GM21717 (cell line): ENCODE data around the gene FBN2.

Experiments
- ATAC-seq: cut with Tn5 transposase; IDR thresholded peaks from one replicate; pipeline ENCODE4 v1.9.1; 2021; ENCODE audit warnings: mild to moderate bottlenecking, moderate library complexity; ENCODE audit not compliant: unreplicated experiment

The FBN2 gene

GRCh38 chr5:128263357-128263756, 274.7 kb downstream of the FBN2 start:
- ATAC-seq = no peak

- no peak for ATAC-seq
These were observed 275.1 kb downstream of the FBN2 start for GRCh38 chr5:128262911-128263310.

DNA sequence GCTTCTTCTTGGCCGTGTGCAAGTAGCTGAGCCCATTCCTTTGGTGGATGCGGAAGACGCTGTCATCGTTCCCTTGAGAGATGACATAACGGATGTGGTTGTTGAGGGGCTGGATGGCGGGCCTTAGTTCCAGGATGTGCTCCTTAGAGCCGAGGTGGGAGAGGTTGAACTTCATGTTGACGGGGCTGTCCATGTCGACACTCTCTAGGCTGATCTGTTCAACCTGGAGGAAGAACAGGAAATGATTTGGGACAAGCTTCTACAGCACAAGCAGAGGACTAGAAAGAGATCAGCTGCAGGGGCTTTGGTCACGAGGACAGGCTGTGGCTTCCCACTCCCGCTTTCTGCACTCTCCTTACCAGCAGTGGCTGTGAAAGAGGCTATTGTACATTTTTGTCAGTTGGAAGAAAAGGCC, 278.4 kb downstream of the FBN2 start:
- no peak for ATAC-seq

- ATAC-seq = no peak
These were observed 279.7 kb downstream of the FBN2 start for GRCh38 chr5:128258372-128258771.

- no peak for ATAC-seq
These were observed 281.0 kb downstream of the FBN2 start for GRCh38 chr5:128257076-128257475.

GRCh38 chr5:128254789-128255188, 283.3 kb downstream of the FBN2 start:
- no peak for ATAC-seq

DNA sequence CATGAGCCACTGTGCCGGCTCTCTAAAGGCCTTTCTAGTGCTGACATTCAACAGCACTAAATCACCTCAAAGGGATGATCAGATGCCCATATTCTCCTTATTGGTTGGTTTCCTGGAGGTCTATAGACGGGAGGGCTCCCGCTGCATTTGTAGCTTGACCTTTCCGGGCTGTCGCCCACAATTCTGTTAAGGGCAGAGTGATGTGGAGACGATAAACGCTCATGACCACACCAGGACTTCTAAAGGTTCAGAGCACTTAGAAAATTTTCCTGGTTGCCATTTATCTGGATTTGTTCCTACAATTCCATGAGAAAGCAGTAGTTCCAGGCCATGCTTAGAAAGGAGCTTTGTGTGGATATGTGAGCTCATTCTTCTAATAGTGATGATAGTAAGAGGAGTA, 284.2 kb downstream of the FBN2 start:
- no peak for ATAC-seq

DNA sequence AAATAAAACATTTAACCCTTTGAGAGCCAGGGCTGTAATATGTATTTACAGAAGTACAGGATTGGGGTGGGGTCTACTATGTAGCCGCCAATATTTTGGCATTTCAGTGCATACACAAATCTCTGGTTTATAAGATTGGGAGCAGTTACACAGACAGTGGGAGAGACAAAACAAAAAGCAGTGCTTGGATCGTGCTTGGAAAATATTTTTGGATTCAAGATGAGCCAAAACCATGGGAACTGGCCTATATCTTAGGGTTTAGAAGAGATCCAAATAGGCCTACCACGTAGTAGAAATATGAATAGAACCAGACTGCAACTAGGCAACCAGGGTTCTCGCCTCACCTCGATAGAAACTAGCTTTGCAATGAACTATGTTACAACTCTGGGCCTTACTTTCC, 284.9 kb downstream of the FBN2 start:
- no peak for ATAC-seq

GRCh38 chr5:128252756-128253155, 285.3 kb downstream of the FBN2 start:
- no peak for ATAC-seq

GRCh38 chr5:128252196-128252595, 285.8 kb downstream of the FBN2 start:
- ATAC-seq = no peak

GRCh38 chr5:128245974-128246373, 292.1 kb downstream of the FBN2 start:
- no peak for ATAC-seq

GRCh38 chr5:128243958-128244582, 294.0 kb downstream of the FBN2 start:
- no peak for ATAC-seq

DNA sequence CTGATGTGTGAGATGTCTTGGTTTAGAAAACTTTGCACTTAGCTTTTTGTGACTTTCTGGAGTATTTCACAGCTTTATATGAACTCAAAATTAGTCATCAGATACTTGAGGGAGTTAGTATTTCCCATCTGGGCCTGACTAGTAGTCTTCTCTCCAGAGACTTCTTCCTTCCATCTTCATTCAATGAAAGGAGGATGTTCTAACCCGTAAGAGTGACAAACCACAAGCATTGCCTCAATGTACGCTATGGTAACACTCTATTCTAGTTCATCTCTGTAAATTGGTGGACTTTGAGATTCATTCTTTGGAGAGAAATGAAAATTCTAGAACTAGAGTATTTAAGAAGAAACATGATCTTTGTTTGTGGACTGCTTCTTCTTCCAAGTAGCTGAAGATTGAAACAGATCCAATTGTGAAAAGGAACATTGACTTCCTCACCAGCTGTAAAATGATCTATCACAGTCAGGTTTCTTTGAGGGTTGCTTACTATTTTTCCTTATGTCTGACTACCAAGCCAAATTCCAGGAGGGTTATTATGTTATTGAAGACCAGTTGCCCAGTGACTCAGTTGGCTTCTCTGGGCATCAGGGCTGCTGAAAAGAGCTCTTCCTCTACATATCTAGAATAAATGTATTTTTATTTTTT, 296.9 kb downstream of the FBN2 start:
- no peak for ATAC-seq

DNA sequence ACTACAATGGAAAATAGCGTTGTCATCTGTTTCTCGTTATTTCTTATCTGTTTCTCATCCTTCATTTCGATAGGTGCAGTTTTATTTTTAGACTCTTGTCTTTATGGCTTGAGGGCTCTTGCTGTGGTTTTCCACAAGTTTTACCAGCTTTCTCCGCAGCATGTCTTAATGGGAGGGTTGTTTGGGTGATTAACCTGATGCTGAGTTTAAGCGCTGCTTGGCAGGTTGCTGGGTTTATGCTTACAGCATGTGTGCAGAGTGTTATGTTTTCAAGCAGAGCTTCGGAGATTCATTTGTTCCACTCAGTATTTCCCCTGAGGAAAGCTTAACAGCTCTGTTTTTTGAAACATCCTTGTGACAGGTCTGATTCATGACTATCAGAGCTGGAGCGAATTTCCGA, 300.5 kb downstream of the FBN2 start:
- no peak for ATAC-seq

DNA sequence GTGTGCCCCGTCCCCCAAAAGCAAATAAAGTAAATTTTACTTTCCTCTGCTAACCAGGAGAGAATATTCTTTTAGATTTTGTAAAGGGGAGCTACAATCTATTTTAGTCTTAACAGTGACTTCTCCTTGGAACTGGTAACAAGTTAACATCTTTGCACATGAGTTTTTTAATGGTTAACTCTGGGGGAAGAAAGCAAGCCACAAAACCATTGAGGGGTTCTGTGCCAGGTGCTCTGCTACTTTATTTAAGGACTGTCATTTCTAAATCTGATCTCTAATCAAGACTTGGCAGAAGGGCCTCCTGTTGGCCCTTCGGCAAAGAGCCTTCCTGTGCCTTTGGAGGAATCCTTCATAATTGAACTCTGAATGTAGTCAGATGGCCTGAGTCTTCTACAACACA, 301.0 kb downstream of the FBN2 start:
- no peak for ATAC-seq

DNA sequence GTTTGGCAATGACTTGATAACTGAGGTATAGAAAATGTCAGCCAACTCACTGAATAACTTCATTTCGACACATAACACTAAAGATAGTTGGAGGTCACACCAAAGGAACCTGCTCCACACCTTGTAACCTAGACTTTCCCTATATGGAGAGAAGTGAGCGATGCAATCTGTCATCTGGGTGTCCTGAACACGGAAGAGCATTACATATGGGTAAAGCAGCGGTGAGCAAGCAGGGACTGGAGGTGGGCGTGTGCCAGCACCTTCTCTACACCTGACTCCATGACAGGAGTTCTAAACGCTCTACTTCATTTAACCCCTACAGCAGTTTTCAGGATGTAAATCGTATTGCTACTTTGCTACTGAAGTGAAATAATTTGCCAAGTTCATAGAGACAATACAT, 301.7 kb downstream of the FBN2 start:
- no peak for ATAC-seq

- ATAC-seq = no peak
These were observed 303.0 kb downstream of the FBN2 start for GRCh38 chr5:128234928-128235641.

DNA sequence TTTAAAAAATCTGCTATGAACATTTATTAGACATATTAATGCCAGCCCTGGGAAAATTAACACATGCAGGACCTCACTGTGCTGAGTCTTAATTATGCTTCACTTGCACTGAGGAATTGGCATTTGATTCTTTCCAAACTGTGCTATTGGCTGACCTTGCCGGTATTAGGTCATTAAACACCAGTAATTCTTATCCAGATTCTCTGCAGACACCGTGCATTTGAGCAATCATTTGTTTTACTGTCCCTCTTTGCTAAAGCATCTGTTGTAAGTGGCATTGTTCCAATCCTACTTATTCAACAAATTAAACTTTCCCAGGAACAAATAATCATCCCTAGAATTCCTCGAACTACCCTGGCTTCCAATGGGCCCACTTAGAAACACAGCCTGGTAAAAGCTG, 309.5 kb downstream of the FBN2 start:
- ATAC-seq = no peak

DNA sequence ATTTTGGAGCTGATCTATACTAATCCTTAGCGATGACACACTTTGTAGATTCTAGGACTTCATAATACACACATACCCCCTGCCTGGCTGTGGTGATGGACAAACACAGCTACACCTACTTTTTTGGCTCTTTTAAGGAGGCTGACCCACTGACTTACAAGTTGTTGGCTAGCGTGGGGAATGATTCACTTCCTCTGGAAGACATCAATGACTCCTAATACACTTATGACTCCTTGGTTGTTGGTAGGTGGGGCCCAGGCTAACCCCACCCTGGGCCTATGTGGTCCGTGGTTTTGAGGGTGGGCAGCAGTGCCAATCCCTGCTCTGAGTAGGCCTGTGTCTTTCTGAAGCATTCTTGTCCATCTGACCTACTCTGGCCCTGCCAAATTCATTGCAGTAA, 310.0 kb downstream of the FBN2 start:
- ATAC-seq = no peak

GRCh38 chr5:128225245-128226030, 312.6 kb downstream of the FBN2 start:
- ATAC-seq = no peak

DNA sequence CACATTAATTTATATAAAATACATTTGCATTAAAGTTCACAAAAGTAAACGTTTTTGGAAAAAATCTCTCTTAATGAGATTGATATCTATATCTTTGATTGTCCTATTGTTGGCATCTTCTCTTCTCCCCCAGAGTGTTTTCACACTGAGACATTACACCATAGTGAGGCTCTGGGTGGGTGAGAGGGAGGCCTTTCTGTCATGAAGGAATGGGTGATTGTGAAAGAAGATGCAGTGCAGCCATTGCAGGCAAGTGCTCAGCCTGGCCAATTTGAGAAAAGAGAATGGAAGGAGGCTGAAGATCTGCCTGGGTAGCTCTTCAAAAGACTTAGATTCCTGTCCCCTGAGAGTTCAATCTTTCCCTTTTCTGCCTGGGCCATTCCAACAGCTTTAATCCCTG, 313.7 kb downstream of the FBN2 start:
- ATAC-seq = no peak

DNA sequence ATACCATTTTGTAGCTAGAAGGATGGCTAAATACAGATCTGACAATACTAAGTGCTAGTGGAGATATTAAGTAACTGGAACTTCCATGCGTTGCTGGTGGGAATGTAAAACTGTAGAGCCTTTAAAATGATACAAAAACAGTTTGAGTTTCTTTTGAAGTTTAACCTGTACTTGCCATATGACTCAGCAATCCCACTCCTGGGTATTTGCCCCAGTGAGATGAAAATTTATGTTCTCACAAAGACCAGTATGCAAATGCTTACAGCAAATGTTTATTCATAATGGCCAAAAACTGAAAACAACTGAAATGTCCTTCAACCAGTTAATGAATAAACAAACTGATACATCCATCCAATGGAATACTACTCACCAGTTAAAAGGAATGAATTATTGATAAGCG, 317.2 kb downstream of the FBN2 start:
- no peak for ATAC-seq
